ENCODE results near the gene TAOK1. TPM values are rescaled to one million over a fixed set of nuclear protein-coding genes. Genes with fewer than 3 reads are reported as not detected.
A peak's percentile ranks its signal among the peaks of the same experiment; 100 is the strongest.

Gene TAOK1
- total and polyA plus RNA-seq, 2 of the 13 experiments (the other 11 are each of a cell fraction or from before 2014, with no cell fraction given) = 14.1 to 23.0 TPM

DNA sequence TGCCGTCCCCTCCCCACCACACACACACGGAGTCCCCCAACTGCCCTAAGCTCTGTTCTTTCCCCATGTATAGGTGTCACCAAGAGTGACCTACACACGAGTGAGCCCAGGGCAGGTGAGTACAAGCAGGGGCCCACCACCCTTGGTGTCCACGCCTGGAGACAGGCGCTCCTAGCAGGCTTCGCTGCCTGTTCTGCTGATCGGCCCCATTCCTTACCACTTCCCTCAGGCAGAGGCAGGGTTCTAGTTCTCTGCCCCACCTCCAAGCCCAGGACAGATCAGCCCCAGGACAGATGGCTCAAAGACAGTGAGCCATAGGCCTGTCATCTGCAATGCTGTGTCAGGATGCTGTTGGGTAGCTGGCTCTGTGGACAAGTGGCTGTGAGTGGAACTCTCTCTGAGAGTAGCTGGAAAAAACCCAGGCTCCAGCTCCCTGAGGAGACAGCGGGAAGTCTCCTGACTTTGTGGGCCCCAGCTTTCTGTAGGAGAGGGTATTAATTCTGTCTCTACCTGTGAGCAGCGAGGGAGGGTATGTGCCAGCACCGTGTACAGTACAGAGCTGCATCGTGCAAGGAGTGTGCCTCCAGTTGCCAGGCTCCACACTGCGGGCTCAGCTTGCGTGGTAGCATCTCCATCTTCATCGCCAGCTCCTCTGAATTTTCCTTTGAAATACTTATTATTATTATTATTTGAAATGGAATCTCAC, 179.2 kb downstream of the TAOK1 start (continued):
- TF ChIP-seq, protein P1, sequence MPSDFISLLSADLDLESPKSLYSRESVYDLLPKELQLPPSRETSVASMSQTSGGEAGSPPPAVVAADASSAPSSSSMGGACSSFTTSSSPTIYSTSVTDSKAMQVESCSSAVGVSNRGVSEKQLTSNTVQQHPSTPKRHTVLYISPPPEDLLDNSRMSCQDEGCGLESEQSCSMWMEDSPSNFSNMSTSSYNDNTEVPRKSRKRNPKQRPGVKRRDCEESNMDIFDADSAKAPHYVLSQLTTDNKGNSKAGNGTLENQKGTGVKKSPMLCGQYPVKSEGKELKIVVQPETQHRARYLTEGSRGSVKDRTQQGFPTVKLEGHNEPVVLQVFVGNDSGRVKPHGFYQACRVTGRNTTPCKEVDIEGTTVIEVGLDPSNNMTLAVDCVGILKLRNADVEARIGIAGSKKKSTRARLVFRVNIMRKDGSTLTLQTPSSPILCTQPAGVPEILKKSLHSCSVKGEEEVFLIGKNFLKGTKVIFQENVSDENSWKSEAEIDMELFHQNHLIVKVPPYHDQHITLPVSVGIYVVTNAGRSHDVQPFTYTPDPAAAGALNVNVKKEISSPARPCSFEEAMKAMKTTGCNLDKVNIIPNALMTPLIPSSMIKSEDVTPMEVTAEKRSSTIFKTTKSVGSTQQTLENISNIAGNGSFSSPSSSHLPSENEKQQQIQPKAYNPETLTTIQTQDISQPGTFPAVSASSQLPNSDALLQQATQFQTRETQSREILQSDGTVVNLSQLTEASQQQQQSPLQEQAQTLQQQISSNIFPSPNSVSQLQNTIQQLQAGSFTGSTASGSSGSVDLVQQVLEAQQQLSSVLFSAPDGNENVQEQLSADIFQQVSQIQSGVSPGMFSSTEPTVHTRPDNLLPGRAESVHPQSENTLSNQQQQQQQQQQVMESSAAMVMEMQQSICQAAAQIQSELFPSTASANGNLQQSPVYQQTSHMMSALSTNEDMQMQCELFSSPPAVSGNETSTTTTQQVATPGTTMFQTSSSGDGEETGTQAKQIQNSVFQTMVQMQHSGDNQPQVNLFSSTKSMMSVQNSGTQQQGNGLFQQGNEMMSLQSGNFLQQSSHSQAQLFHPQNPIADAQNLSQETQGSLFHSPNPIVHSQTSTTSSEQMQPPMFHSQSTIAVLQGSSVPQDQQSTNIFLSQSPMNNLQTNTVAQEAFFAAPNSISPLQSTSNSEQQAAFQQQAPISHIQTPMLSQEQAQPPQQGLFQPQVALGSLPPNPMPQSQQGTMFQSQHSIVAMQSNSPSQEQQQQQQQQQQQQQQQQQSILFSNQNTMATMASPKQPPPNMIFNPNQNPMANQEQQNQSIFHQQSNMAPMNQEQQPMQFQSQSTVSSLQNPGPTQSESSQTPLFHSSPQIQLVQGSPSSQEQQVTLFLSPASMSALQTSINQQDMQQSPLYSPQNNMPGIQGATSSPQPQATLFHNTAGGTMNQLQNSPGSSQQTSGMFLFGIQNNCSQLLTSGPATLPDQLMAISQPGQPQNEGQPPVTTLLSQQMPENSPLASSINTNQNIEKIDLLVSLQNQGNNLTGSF (CRISPR knock-in tag; IDR thresholded peaks at IDR 0.05) = 0 out of 2 replicates have a peak, but pooled peaks have one; percentile 7
- TF ChIP-seq, protein P2, sequence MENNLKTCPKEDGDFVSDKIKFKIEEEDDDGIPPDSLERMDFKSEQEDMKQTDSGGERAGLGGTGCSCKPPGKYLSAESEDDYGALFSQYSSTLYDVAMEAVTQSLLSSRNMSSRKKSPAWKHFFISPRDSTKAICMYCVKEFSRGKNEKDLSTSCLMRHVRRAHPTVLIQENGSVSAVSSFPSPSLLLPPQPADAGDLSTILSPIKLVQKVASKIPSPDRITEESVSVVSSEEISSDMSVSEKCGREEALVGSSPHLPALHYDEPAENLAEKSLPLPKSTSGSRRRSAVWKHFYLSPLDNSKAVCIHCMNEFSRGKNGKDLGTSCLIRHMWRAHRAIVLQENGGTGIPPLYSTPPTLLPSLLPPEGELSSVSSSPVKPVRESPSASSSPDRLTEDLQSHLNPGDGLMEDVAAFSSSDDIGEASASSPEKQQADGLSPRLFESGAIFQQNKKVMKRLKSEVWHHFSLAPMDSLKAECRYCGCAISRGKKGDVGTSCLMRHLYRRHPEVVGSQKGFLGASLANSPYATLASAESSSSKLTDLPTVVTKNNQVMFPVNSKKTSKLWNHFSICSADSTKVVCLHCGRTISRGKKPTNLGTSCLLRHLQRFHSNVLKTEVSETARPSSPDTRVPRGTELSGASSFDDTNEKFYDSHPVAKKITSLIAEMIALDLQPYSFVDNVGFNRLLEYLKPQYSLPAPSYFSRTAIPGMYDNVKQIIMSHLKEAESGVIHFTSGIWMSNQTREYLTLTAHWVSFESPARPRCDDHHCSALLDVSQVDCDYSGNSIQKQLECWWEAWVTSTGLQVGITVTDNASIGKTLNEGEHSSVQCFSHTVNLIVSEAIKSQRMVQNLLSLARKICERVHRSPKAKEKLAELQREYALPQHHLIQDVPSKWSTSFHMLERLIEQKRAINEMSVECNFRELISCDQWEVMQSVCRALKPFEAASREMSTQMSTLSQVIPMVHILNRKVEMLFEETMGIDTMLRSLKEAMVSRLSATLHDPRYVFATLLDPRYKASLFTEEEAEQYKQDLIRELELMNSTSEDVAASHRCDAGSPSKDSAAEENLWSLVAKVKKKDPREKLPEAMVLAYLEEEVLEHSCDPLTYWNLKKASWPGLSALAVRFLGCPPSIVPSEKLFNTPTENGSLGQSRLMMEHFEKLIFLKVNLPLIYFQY (CRISPR knock-in tag; IDR thresholded peaks at IDR 0.05; ENCODE audit: borderline replicate concordance) = no peak
- no peak for TF ChIP-seq CREB1 (IDR thresholded peaks at IDR 0.05)
- no peak for TF ChIP-seq CREB1 (CRISPR knock-in tag; IDR thresholded peaks at IDR 0.05)
- TF ChIP-seq, protein P3, sequence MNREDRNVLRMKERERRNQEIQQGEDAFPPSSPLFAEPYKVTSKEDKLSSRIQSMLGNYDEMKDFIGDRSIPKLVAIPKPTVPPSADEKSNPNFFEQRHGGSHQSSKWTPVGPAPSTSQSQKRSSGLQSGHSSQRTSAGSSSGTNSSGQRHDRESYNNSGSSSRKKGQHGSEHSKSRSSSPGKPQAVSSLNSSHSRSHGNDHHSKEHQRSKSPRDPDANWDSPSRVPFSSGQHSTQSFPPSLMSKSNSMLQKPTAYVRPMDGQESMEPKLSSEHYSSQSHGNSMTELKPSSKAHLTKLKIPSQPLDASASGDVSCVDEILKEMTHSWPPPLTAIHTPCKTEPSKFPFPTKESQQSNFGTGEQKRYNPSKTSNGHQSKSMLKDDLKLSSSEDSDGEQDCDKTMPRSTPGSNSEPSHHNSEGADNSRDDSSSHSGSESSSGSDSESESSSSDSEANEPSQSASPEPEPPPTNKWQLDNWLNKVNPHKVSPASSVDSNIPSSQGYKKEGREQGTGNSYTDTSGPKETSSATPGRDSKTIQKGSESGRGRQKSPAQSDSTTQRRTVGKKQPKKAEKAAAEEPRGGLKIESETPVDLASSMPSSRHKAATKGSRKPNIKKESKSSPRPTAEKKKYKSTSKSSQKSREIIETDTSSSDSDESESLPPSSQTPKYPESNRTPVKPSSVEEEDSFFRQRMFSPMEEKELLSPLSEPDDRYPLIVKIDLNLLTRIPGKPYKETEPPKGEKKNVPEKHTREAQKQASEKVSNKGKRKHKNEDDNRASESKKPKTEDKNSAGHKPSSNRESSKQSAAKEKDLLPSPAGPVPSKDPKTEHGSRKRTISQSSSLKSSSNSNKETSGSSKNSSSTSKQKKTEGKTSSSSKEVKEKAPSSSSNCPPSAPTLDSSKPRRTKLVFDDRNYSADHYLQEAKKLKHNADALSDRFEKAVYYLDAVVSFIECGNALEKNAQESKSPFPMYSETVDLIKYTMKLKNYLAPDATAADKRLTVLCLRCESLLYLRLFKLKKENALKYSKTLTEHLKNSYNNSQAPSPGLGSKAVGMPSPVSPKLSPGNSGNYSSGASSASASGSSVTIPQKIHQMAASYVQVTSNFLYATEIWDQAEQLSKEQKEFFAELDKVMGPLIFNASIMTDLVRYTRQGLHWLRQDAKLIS (CRISPR knock-in tag; IDR thresholded peaks at IDR 0.05) = no peak
- no peak for TF ChIP-seq SMAD9 (CRISPR knock-in tag; IDR thresholded peaks at IDR 0.05)
- TF ChIP-seq, protein P4, sequence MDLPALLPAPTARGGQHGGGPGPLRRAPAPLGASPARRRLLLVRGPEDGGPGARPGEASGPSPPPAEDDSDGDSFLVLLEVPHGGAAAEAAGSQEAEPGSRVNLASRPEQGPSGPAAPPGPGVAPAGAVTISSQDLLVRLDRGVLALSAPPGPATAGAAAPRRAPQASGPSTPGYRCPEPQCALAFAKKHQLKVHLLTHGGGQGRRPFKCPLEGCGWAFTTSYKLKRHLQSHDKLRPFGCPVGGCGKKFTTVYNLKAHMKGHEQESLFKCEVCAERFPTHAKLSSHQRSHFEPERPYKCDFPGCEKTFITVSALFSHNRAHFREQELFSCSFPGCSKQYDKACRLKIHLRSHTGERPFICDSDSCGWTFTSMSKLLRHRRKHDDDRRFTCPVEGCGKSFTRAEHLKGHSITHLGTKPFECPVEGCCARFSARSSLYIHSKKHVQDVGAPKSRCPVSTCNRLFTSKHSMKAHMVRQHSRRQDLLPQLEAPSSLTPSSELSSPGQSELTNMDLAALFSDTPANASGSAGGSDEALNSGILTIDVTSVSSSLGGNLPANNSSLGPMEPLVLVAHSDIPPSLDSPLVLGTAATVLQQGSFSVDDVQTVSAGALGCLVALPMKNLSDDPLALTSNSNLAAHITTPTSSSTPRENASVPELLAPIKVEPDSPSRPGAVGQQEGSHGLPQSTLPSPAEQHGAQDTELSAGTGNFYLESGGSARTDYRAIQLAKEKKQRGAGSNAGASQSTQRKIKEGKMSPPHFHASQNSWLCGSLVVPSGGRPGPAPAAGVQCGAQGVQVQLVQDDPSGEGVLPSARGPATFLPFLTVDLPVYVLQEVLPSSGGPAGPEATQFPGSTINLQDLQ (CRISPR knock-in tag; IDR thresholded peaks at IDR 0.05) = no peak
- peak; percentile 7 for TF ChIP-seq TEAD3 (CRISPR knock-in tag; optimal IDR thresholded peaks at IDR 0.05; ENCODE audit: borderline replicate concordance)
- TF ChIP-seq TCF12 (IDR thresholded peaks at IDR 0.05) = no peak
- TF ChIP-seq TCF12 (CRISPR knock-in tag; IDR thresholded peaks at IDR 0.05) = no peak
- TF ChIP-seq SOX5 (CRISPR knock-in tag; IDR thresholded peaks at IDR 0.05; ENCODE audit: borderline replicate concordance) = no peak
- no peak for TF ChIP-seq ATF1 (CRISPR knock-in tag; IDR thresholded peaks at IDR 0.05)
- no peak for TF ChIP-seq ZNF292 (CRISPR knock-in tag; IDR thresholded peaks at IDR 0.05; ENCODE audit: borderline replicate concordance, low read depth)

Data from HepG2 (cell line).